Measurements from ENCODE around the gene MBP. TPM values are rescaled to one million over a fixed set of nuclear protein-coding genes. Genes with fewer than 3 reads are reported as not detected.
"Not testable (repeated sequence)": the region's sequence is repeated elsewhere in the genome, so short reads cannot be mapped to it uniquely, and the experiment has no call there.

MBP gene
- total RNA-seq, 4 donors from 2014 or later: 28.6 to 55.0 (median 50.4) TPM

GRCh38 chr18:76972846-76973519, 159.6 kb downstream of the MBP start:
- no peaks in the 10 kb centered on the region for H3K27me3 ChIP-seq
- ATAC-seq: no peak
- H3K27ac ChIP-seq: no peak overlapping the region
- no peak for TF ChIP-seq CTCF (IDR thresholded peaks at IDR 0.05 in 4 of 5, conservative IDR thresholded peaks at IDR 0.05 in 1 of 5)
- no peak for TF ChIP-seq POLR2A (IDR thresholded peaks at IDR 0.05)
- H3K9me3 ChIP-seq: no peaks in the 10 kb centered on the region
- intact Hi-C loops (cut with DNase I; ENCODE audit: low total_unique reads) (loop anchor here (2.0 kb wide), 1 partner anchor 14 kb away; no protein-coding TSS in a partner anchor), in situ Hi-C loops (cut with MboI; ENCODE audit: low sequenced_read_pairs in 4 of 4) (loop anchor here in 1 of 4 donors (5.0 kb wide), 1 partner anchor 176 kb away; no protein-coding TSS in a partner anchor)
- H3K36me3 ChIP-seq: peaks cover 0 to 11% of the 10 kb centered on the region in 2 donors
- DNase-seq: no peak
- no peak overlapping the region for H3K4me3 ChIP-seq
- H3K4me1 ChIP-seq: peaks cover 13% of the 10 kb centered on the region in 2 donors

GRCh38 chr18:76972241-76972640, 160.3 kb downstream of the MBP start:
- Histone ChIP-seq H3K36me3 (peaks cover 0 to 14% of the 10 kb centered on the region in 2 donors), H3K27me3 (no peaks in the 10 kb centered on the region), H3K9me3 (no peaks in the 10 kb centered on the region), H3K4me1 (peaks cover 6% of the 10 kb centered on the region in 2 donors), H3K4me3 (no peak overlapping the region), H3K27ac (no peak overlapping the region)
- intact Hi-C loops (cut with DNase I; ENCODE audit: low total_unique reads) (loop anchor here (2.0 kb wide), 1 partner anchor 13 kb away; no protein-coding TSS in a partner anchor), in situ Hi-C loops (cut with MboI; ENCODE audit: low sequenced_read_pairs in 4 of 4) (loop anchor here in 1 of 4 donors (5.0 kb wide), 1 partner anchor 175 kb away; no protein-coding TSS in a partner anchor)
- no peak for ATAC-seq
- no peak for TF ChIP-seq POLR2A (IDR thresholded peaks at IDR 0.05)
- no peak for TF ChIP-seq CTCF (IDR thresholded peaks at IDR 0.05 in 4 of 5, conservative IDR thresholded peaks at IDR 0.05 in 1 of 5)
- no peak for DNase-seq

GRCh38 chr18:76970770-76971559, 161.6 kb downstream of the MBP start:
- DNase-seq (no peak), ATAC-seq (no peak)
- H3K27ac ChIP-seq: no peak overlapping the region
- no peaks in the 10 kb centered on the region for H3K4me1 ChIP-seq
- in situ Hi-C loops (cut with MboI; ENCODE audit: low sequenced_read_pairs in 4 of 4) (loop anchor here in 1 of 4 donors (5.0 kb wide), 1 partner anchor 174 kb away; no protein-coding TSS in a partner anchor), intact Hi-C loops (cut with DNase I; ENCODE audit: low total_unique reads) (no loop called here)
- no peaks in the 10 kb centered on the region for H3K9me3 ChIP-seq
- no peak overlapping the region for H3K4me3 ChIP-seq
- H3K36me3 ChIP-seq: peaks cover 0 to 14% of the 10 kb centered on the region in 2 donors
- TF ChIP-seq POLR2A (IDR thresholded peaks at IDR 0.05) (no peak), CTCF (IDR thresholded peaks at IDR 0.05 in 4 of 5, conservative IDR thresholded peaks at IDR 0.05 in 1 of 5) (no peak)
- no peaks in the 10 kb centered on the region for H3K27me3 ChIP-seq

- TF ChIP-seq POLR2A (IDR thresholded peaks at IDR 0.05): no peak
- TF ChIP-seq CTCF (IDR thresholded peaks at IDR 0.05 in 4 of 5, conservative IDR thresholded peaks at IDR 0.05 in 1 of 5): no peak
- in situ Hi-C loops (cut with MboI; ENCODE audit: low sequenced_read_pairs in 4 of 4): no loop called here
- H3K27me3 ChIP-seq: no peaks in the 10 kb centered on the region
- H3K4me3 ChIP-seq: no peak overlapping the region
- H3K36me3 ChIP-seq: peaks cover 0 to 14% of the 10 kb centered on the region in 2 donors
- no peak for ATAC-seq
- intact Hi-C loops (cut with DNase I; ENCODE audit: low total_unique reads): no loop called here
- no peaks in the 10 kb centered on the region for H3K4me1 ChIP-seq
- no peaks in the 10 kb centered on the region for H3K9me3 ChIP-seq
- H3K27ac ChIP-seq: no peak overlapping the region
- DNase-seq: no peak
These were observed 164.7 kb downstream of the MBP start for GRCh38 chr18:76967721-76968472.

DNA sequence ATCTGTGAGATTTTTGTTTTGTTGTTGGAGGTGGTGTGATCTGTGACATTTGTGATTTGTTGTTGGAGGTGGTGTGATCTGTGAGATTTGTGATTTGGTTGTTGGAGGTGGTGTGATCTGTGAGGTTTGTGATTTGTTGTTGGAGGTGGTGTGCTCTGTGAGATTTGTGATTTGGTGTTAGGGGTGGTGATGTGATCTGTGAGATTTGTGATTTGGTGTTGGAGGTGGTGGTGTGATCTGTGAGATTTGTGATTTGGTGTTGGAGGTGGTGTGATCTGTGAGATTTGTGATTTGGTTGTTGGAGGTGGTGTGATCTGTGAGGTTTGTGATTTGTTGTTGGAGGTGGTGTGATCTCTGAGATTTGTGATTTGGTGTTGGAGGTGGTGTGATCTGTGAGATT, 165.3 kb downstream of the MBP start:
- H3K4me1 ChIP-seq; in situ Hi-C loops (cut with MboI; ENCODE audit: low sequenced_read_pairs in 4 of 4); DNase-seq; H3K27ac ChIP-seq; H3K4me3 ChIP-seq; H3K27me3 ChIP-seq; intact Hi-C loops (cut with DNase I; ENCODE audit: low total_unique reads); ATAC-seq; H3K9me3 ChIP-seq: not testable (repeated sequence)
- H3K36me3 ChIP-seq: peaks cover 0 to 18% of the 10 kb centered on the region in 2 donors

GRCh38 chr18:76965555-76966151, 166.9 kb downstream of the MBP start:
- H3K27ac ChIP-seq; DNase-seq; H3K4me3 ChIP-seq; H3K4me1 ChIP-seq; ATAC-seq; H3K9me3 ChIP-seq; in situ Hi-C loops (cut with MboI; ENCODE audit: low sequenced_read_pairs in 4 of 4); H3K27me3 ChIP-seq; intact Hi-C loops (cut with DNase I; ENCODE audit: low total_unique reads): not testable (repeated sequence)
- peaks cover 0 to 27% of the 10 kb centered on the region in 2 donors for H3K36me3 ChIP-seq

Data from gastrocnemius medialis (tissue), 4 donors.